Measurements from ENCODE around the gene MVB12A.

The MVB12A gene

DNA sequence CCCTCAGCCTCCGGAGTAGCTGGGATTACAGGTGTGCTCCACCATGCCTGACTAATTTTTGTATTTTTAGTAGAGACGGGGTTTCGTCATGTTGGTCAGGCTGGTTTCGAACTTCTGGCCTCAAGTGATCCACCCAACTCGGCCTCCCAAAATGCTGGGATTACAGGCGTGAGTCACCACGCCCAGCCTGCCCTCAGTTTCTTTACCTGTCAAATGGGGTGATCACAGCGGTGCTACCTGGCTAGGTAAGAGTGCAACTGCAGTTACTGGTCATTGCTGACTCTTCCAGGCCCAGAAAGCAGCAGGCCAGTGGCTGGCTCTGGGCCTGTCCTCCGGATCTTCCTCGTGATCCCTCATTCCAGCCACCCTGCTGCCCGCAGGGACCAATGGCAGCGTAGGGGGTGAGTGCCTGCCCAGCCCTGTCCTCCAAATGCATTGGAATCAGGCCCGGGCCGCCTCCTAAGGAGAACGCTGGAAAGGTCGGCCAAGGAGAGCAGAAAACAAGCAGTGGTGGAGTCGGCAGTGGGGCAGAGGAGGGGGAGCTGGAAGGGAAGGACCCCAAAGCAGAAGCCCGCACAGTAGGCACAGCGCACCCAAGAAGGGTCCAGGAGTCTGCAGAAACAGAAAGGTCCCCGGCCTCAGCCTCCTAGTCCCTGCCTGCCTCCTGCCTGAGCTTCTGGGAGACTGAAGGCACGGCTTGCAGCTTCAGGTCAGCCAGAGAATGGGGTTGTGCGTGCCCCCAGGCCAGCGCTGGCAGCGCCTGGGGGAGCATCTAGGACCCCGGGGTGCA lies 48.6 kb downstream of the MVB12A start:
- Mint-ChIP-seq H3K27ac (no peak overlapping the region), H3K4me1 (ENCODE audit: low read depth) (peaks cover 28% of the 10 kb centered on the region), H3K9me3 (no peaks in the 10 kb centered on the region), H3K27me3 (ENCODE audit: low read depth) (peaks cover 7% of the 10 kb centered on the region), H3K4me3 (peak overlapping the region; percentile 93), H3K36me3 (ENCODE audit: low read depth) (no peaks in the 10 kb centered on the region)
- DNase-seq (ENCODE audit: low spot score): no peak

DNA sequence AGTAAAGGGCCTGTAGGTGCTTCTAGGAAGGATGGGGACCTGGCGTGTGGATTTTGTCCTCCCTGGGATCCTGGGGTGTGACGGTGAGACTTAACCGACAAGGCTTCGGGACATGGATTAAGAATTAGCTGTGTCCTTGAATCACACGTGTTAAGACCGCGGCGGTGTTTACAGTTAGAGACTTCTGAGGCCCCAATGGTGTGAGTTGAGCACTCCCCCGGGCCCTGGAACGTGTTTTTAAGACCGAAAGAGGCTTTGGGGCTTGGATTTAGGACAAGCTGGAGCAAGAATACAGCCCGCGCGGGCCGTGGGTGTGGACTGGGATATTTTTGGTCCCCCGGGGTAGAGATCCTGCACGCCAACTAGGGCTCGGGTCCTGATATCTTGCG lies 49.2 kb downstream of the MVB12A start:
- H3K4me1 Mint-ChIP-seq (ENCODE audit: low read depth): peaks cover 30% of the 10 kb centered on the region
- H3K27me3 Mint-ChIP-seq (ENCODE audit: low read depth): peaks cover 7% of the 10 kb centered on the region
- H3K4me3 Mint-ChIP-seq: peak overlapping the region; percentile 93
- H3K9me3 Mint-ChIP-seq: no peaks in the 10 kb centered on the region
- DNase-seq (ENCODE audit: low spot score): no peak
- H3K36me3 Mint-ChIP-seq (ENCODE audit: low read depth): no peaks in the 10 kb centered on the region
- no peak overlapping the region for H3K27ac Mint-ChIP-seq

DNA sequence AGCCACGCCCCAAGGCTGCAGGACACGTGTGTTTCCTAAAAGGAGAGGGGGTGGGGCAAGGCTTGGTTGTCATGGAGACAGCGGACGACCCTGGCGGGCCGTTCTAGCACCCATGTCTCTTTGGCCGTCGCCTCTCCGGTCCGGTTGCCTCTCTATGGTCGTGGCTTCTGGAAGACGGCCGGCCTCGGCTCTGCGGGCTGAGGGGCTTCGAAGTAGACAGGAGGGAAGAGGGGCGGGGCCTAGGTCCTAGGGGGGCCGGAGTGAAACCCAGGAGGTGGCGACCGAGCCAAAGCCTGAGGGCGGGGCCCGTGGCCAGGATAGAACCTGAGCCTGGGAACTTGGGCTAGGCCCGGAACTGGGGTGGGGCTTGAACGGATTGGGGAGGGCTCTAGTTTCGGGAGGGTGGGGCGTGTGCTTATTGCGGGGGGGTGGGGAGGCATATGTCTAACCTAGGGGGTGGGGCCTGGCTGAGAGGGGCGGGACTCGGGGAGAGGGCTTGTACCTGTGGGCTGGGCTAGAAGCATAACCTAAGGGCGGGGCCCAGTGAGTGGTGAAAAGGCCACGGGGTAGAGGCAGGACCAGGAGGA lies 49.7 kb downstream of the MVB12A start:
- no peaks in the 10 kb centered on the region for H3K9me3 Mint-ChIP-seq
- H3K36me3 Mint-ChIP-seq (ENCODE audit: low read depth): no peaks in the 10 kb centered on the region
- peak overlapping the region; percentile 93 for H3K4me3 Mint-ChIP-seq
- DNase-seq (ENCODE audit: low spot score): no peak
- peaks cover 7% of the 10 kb centered on the region for H3K27me3 Mint-ChIP-seq (ENCODE audit: low read depth)
- H3K4me1 Mint-ChIP-seq (ENCODE audit: low read depth): peaks cover 30% of the 10 kb centered on the region
- peak overlapping the region; percentile 91 for H3K27ac Mint-ChIP-seq

DNA sequence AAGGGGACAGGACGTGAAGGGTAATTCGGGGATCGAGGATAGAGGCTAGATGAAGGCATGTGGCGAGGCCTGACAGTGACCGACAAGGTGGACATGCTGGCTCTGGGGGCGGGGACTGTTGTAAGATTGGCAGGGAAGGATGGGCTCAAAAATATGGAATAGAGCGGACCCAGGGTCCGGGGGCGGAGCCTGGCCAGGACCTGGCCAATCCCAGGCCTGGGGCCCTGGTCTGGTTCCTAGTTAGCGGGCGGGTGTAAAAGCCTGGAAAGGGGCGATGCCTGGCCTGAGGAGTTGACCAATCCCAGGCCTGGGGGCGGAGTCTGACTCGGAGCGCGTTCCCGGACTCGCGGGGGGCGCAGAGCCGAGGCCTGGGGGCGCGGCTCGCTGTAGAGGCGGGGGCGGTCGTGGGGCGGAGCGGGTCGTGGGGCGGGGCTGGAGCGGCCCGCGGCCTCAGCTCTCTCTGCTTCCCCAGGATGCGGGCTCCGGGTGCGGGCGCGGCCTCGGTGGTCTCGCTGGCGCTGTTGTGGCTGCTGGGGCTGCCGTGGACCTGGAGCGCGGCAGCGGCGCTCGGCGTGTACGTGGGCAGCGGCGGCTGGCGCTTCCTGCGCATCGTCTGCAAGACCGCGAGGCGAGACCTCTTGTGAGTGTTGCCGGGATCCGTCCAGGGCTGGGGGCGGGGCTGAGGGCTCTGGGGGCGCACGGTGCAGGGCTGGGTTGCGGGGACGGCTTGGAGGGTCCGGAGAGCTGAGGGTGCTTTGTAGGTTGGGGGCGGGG lies 50.4 kb downstream of the MVB12A start, which contains the start of gene SLC27A1:
Gene SLC27A1, plus strand, starts transcription at position 457 of the 774 bp plus-strand sequence. Its CDS starts 17 bp downstream, at position 474.
- peak within 1 kb of the TSS; percentile 91 for H3K27ac Mint-ChIP-seq
- peaks cover 30% of the 10 kb centered on the region for H3K4me1 Mint-ChIP-seq (ENCODE audit: low read depth)
- no peaks in the 10 kb centered on the region for H3K36me3 Mint-ChIP-seq (ENCODE audit: low read depth)
- H3K4me3 Mint-ChIP-seq: peak within 1 kb of the TSS; percentile 93
- H3K9me3 Mint-ChIP-seq: no peaks in the 10 kb centered on the region
- peaks cover 7% of the 10 kb centered on the region for H3K27me3 Mint-ChIP-seq (ENCODE audit: low read depth)
- DNase-seq (ENCODE audit: low spot score): peak; percentile 90

DNA sequence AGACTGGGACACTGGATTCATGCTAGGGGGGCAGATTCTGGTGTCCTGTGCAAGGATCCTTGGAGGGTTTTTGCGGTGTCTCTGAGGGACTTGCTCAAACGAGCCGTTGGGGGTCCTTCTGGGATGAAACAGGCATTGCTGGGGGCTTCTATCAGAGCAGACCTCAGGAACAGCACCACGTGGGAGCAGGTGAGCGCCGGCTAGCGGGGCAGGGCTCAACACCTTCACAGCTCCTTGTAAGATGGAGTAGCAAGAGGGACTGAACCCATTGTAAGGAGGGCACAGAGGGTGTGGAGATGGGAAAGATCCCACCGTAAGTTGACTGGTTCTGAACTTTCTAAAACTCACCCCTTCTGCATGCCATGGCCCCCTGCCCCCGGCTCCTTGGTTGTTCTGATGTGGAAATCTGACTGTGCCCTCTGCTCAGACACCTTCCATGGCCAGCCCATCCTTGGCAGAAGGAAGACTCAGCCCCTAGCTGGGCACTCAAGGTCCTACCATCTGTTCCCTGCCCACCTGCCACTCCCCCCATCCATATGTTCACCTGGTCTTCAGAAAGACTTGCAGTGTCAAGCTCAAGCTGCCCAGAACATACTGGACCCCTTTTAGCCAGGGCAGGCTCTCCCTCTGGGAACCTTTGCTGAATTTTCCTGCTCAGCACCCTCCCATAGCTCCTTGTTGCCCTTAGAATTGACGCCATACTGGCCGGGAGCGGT lies 51.7 kb downstream of the MVB12A start:
- H3K27ac Mint-ChIP-seq: peak overlapping the region; percentile 11
- H3K27me3 Mint-ChIP-seq (ENCODE audit: low read depth): peaks cover 7% of the 10 kb centered on the region
- H3K9me3 Mint-ChIP-seq: no peaks in the 10 kb centered on the region
- DNase-seq (ENCODE audit: low spot score): no peak
- H3K36me3 Mint-ChIP-seq (ENCODE audit: low read depth): no peaks in the 10 kb centered on the region
- H3K4me1 Mint-ChIP-seq (ENCODE audit: low read depth): peaks cover 23% of the 10 kb centered on the region
- H3K4me3 Mint-ChIP-seq: peak overlapping the region; percentile 93

DNA sequence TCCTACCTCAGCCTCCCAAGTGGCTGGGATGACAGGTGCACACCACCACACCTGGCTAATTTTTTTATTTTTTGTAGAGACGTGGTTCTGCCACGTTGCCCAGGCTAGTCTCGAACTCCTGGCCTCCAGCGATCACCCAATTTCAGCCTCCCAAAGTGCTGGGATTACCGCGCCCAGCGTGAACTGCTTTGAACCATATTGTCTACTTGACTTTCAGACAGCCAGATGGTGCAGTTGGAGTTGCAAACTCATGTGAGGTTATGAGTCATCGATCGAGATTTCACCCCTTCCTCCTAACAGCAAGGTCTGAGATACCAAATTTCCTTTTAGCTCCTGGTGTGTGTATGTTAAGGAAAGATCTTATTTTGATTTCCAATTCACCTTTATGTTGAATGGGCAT lies 53.2 kb downstream of the MVB12A start:
- Mint-ChIP-seq H3K4me3 (no peak overlapping the region), H3K9me3 (no peaks in the 10 kb centered on the region), H3K27me3 (ENCODE audit: low read depth) (peaks cover 7% of the 10 kb centered on the region), H3K27ac (no peak overlapping the region), H3K36me3 (ENCODE audit: low read depth) (no peaks in the 10 kb centered on the region), H3K4me1 (ENCODE audit: low read depth) (peaks cover 23% of the 10 kb centered on the region)
- DNase-seq (ENCODE audit: low spot score): peak; percentile 13

Data from T-helper 2 cell treated with Interferon-gamma antibody and Interleukin-4, amounts not matched to agents 5 μg/mL and 100 μg/mL, for 36 hours (primary cell).